IMR-90 (cell line): Measurements from ENCODE around the gene SLAMF1. TPM values are rescaled to one million over a fixed set of nuclear protein-coding genes. Genes with fewer than 3 reads are reported as not detected.

ENCODE experiments used
- ATAC-seq: fragments of 200-7000 bp; cut with Tn5 transposase; 2 replicates; pipeline ENCODE4 v1.9.1; 2020; ENCODE audit warnings: low read depth, mild to moderate bottlenecking, moderate library complexity
- BruUV-seq: library from RNA; stranded (reverse); fragments of 400-500 nt; replicated peaks from 2 replicates; lab custom pipeline; 2021; lab: Mats Ljungman, UMichigan
- CTCF ChIA-PET: fragments of 300-600 bp; formaldehyde crosslinking; extraction: SDS; loops from one replicate; lab custom pipeline; 2021; ENCODE audit warnings: antibody characterized with exemption; lab: Yijun Ruan, JAX
- POLR2A ChIA-PET: fragments of 300-600 bp; sonication (Branson Sonifier 250); formaldehyde crosslinking; loops from one replicate; lab custom pipeline; 2022; ENCODE audit warnings: antibody characterized with exemption; ENCODE audit not compliant: unreplicated experiment; lab: Charles Lee
- DNase-seq: peaks from one replicate; pipeline ENCODE4 v3.0.0; 2013
- H2AFZ ChIP-seq: replicated peaks from 2 replicates; pipeline ENCODE3; 2013; ENCODE audit warnings: low read length, mild to moderate bottlenecking; ENCODE audit not compliant: poor library complexity
- H2AK5ac ChIP-seq: 2 replicates; pipeline ENCODE4 v1.6.1; 2013; ENCODE audit warnings: low read depth, low read length, inconsistent platforms
- H2AK9ac ChIP-seq: replicated peaks from 2 replicates; pipeline ENCODE3; 2013; ENCODE audit warnings: mild to moderate bottlenecking, low read depth, low read length, moderate library complexity; ENCODE audit not compliant: poor library complexity
- H2BK120ac ChIP-seq: 2 replicates; pipeline ENCODE4 v1.6.1; 2013; ENCODE audit warnings: low read depth, low read length, inconsistent platforms
- H2BK15ac ChIP-seq: 3 replicates; pipeline ENCODE4 v1.6.1; 2013; ENCODE audit warnings: low read depth, low read length, inconsistent platforms
- H2BK20ac ChIP-seq: 2 replicates; pipeline ENCODE4 v1.6.1; 2013; ENCODE audit warnings: low read depth, mild to moderate bottlenecking, inconsistent platforms, low read length, moderate library complexity
- H2BK5ac ChIP-seq: 2 replicates; pipeline ENCODE4 v1.6.1; 2013; ENCODE audit warnings: mild to moderate bottlenecking, low read depth, low read length, inconsistent platforms; ENCODE audit not compliant: poor library complexity, severe bottlenecking
- H3K14ac ChIP-seq: replicated peaks from 2 replicates; pipeline ENCODE4 v1.6.1; 2013; ENCODE audit warnings: low read depth, low read length, inconsistent platforms
- H3K18ac ChIP-seq: 2 replicates; pipeline ENCODE4 v1.6.1; 2013; ENCODE audit warnings: low read depth, low read length, control low read depth
- H3K23ac ChIP-seq: 2 replicates; pipeline ENCODE4 v1.6.1; 2013; ENCODE audit warnings: low read depth, low read length, inconsistent platforms
- H3K27ac ChIP-seq: 2 replicates; pipeline ENCODE4 v1.5.1; 2013; ENCODE audit warnings: mild to moderate bottlenecking, control low read depth, low read length; ENCODE audit not compliant: insufficient read depth
- H3K27me3 ChIP-seq: 2 replicates; pipeline ENCODE4 v1.6.1; 2013; ENCODE audit warnings: low read length; ENCODE audit not compliant: control insufficient read depth, insufficient read depth
- H3K36me3 ChIP-seq: 2 replicates; pipeline ENCODE4 v1.6.1; 2013; ENCODE audit warnings: low read length, mixed read lengths; ENCODE audit not compliant: control insufficient read depth, insufficient read depth
- H3K4ac ChIP-seq: 2 replicates; pipeline ENCODE4 v1.6.1; 2013; ENCODE audit warnings: low read depth, low read length, inconsistent platforms
- H3K4me1 ChIP-seq: 2 replicates; pipeline ENCODE4 v1.6.1; 2013; ENCODE audit warnings: low read length, mixed read lengths; ENCODE audit not compliant: control insufficient read depth, insufficient read depth
- H3K4me2 ChIP-seq: 2 replicates; pipeline ENCODE4 v1.6.1; 2013; ENCODE audit warnings: low read depth, mild to moderate bottlenecking, control low read depth, low read length, moderate library complexity
- H3K4me3 ChIP-seq: 2 replicates; pipeline ENCODE4 v1.5.1; 2013; ENCODE audit warnings: low read depth, mild to moderate bottlenecking, control low read depth, low read length, moderate library complexity; ENCODE audit not compliant: insufficient read depth
- H3K56ac ChIP-seq: 2 replicates; pipeline ENCODE4 v1.6.1; 2013; ENCODE audit warnings: low read length, inconsistent platforms; ENCODE audit not compliant: insufficient read depth; ENCODE audit errors: extremely low read depth
- H3K79me1 ChIP-seq, 2 experiments: 2 replicates each; pipeline ENCODE4 v1.6.1; 2013; ENCODE audit warnings: low read length in 2 of 2, inconsistent platforms in 1 of 2, low read depth in 1 of 2
- H3K9ac ChIP-seq: 2 replicates; pipeline ENCODE4 v1.6.1; 2013; ENCODE audit warnings: low read depth, low read length, control low read depth
- H3K9me1 ChIP-seq: 2 replicates; pipeline ENCODE4 v1.6.1; 2013; ENCODE audit warnings: low read length, inconsistent platforms; ENCODE audit not compliant: insufficient read depth
- H3K9me3 ChIP-seq: 2 replicates; pipeline ENCODE4 v1.6.1; 2013; ENCODE audit warnings: low read length; ENCODE audit not compliant: control insufficient read depth, insufficient read depth
- H4K20me1 ChIP-seq: 2 replicates; pipeline ENCODE4 v1.6.1; 2013; ENCODE audit warnings: low read length, inconsistent platforms; ENCODE audit not compliant: insufficient read depth
- H4K5ac ChIP-seq: 2 replicates; pipeline ENCODE4 v1.6.1; 2013; ENCODE audit warnings: mild to moderate bottlenecking, low read depth, low read length, control low read depth
- H4K8ac ChIP-seq, 2 experiments: 2 replicates each; pipeline ENCODE4 v1.6.1; 2013; ENCODE audit warnings: low read depth in 2 of 2, low read length in 2 of 2, control low read depth in 1 of 2, inconsistent platforms in 1 of 2
- H4K91ac ChIP-seq: 2 replicates; pipeline ENCODE4 v1.6.1; 2013; ENCODE audit warnings: low read depth, low read length, inconsistent platforms; ENCODE audit not compliant: insufficient read depth
- BHLHE40 ChIP-seq: fragments of 150-350 bp; IDR thresholded peaks from 2 replicates; pipeline ENCODE4 v1.6.1; 2016; ENCODE audit warnings: mild to moderate bottlenecking, low read depth, low read length
- CEBPB ChIP-seq: IDR thresholded peaks from 2 replicates; pipeline ENCODE4 v1.6.1; 2012; ENCODE audit warnings: low read depth, low read length, improper control_type of control experiment
- CHD1 ChIP-seq: IDR thresholded peaks from 2 replicates; pipeline ENCODE4 v1.6.1; 2012; ENCODE audit warnings: low read depth, low read length, improper control_type of control experiment
- CTCF ChIP-seq: conservative IDR thresholded peaks from 2 replicates; pipeline ENCODE4 v1.5.1; 2012; ENCODE audit warnings: mild to moderate bottlenecking, low read depth, low read length, improper control_type of control experiment
- ELK1 ChIP-seq: fragments of 150-350 bp; IDR thresholded peaks from 2 replicates; pipeline ENCODE4 v1.6.1; 2016; ENCODE audit warnings: low read depth, mild to moderate bottlenecking, low read length, moderate library complexity, borderline replicate concordance
- FOS ChIP-seq: fragments of 150-350 bp; IDR thresholded peaks from 2 replicates; pipeline ENCODE4 v1.6.1; 2016; ENCODE audit warnings: low read depth, low read length
- MAFK ChIP-seq: IDR thresholded peaks from 2 replicates; pipeline ENCODE4 v1.6.1; 2012; ENCODE audit warnings: low read depth, low read length, improper control_type of control experiment
- MAZ ChIP-seq: IDR thresholded peaks from 2 replicates; pipeline ENCODE4 v1.6.1; 2012; ENCODE audit warnings: low read depth, mild to moderate bottlenecking, low read length, improper control_type of control experiment, moderate library complexity, borderline replicate concordance
- MXI1 ChIP-seq: IDR thresholded peaks from 2 replicates; pipeline ENCODE4 v1.6.1; 2012; ENCODE audit warnings: low read depth, mild to moderate bottlenecking, low read length, moderate library complexity, borderline replicate concordance
- NFE2L2 ChIP-seq: fragments of 150-350 bp; IDR thresholded peaks from 2 replicates; pipeline ENCODE4 v1.6.1; 2016; ENCODE audit warnings: low read depth, mild to moderate bottlenecking, low read length
- POLR2A ChIP-seq: IDR thresholded peaks from 2 replicates; pipeline ENCODE4 v1.6.1; 2012; ENCODE audit warnings: mild to moderate bottlenecking, low read depth, low read length
- RAD21 ChIP-seq: IDR thresholded peaks from 2 replicates; pipeline ENCODE4 v1.6.1; 2012; ENCODE audit warnings: low read length, improper control_type of control experiment
- RCOR1 ChIP-seq: IDR thresholded peaks from 2 replicates; pipeline ENCODE4 v1.6.1; 2012; ENCODE audit warnings: mild to moderate bottlenecking, low read length, improper control_type of control experiment; ENCODE audit not compliant: insufficient replicate concordance
- RFX5 ChIP-seq: IDR thresholded peaks from 2 replicates; pipeline ENCODE4 v1.8.0; 2012; ENCODE audit warnings: low read depth, mild to moderate bottlenecking, low read length, moderate library complexity
- SMC3 ChIP-seq: fragments of 150-350 bp; IDR thresholded peaks from 2 replicates; pipeline ENCODE4 v1.6.1; 2016; ENCODE audit warnings: low read depth, mild to moderate bottlenecking, antibody characterized with exemption, low read length, moderate library complexity
- USF2 ChIP-seq: fragments of 150-350 bp; IDR thresholded peaks from 2 replicates; pipeline ENCODE4 v1.6.1; 2017; ENCODE audit warnings: mild to moderate bottlenecking, antibody characterized with exemption, low read length, low read depth
- WGBS, 2 experiments: methylation state at CpG; one replicate each; pipeline versions ENCODE4 v1.1.5 to v1.1.7; 2013; ENCODE audit warnings: missing lambda C conversion rate in 2 of 2; ENCODE audit not compliant: insufficient read length in 1 of 2; ENCODE audit errors: extremely low coverage in 2 of 2; 5-methylcytosine and 5-hydroxymethylcytosine counted together
- dilution Hi-C: fragments of 300-500 bp; cut with HindIII; formaldehyde crosslinking; loops from one replicate; pipeline ENCODE4 v1.14.3; 2018; ENCODE audit warnings: low sequenced_read_pairs; ENCODE audit not compliant: unreplicated experiment
- in situ Hi-C: fragments of 300-500 bp; cut with MboI; formaldehyde crosslinking; loops from 3 replicates; pipeline ENCODE4 v1.14.3; 2019; ENCODE audit warnings: low sequenced_read_pairs, inconsistent platforms, mixed read lengths
- intact Hi-C: fragments of 100-400 bp; cut with micrococcal nuclease; formaldehyde crosslinking; loops from 2 replicates; pipeline ENCODE4 v1.10.0; 2022
- polyA plus RNA-seq, 3 experiments: library from polyadenylated mRNA; depleted of rRNA; stranded (reverse); fragments of >200 nt; gene quantifications; 2 replicates each; pipeline ENCODE4 v1.2.3, GENCODE V29; 2012; ENCODE audit warnings: low replicate concordance in 1 of 3
- total RNA-seq: library from RNA; depleted of rRNA; stranded (reverse); fragments of >200 nt; gene quantifications from 2 replicates; pipeline ENCODE4 v1.2.3, GENCODE V29; 2012

Gene SLAMF1
- total and polyA plus RNA-seq, 2 of the 4 experiments (the other 2 are of a cell fraction), result not detected

DNA sequence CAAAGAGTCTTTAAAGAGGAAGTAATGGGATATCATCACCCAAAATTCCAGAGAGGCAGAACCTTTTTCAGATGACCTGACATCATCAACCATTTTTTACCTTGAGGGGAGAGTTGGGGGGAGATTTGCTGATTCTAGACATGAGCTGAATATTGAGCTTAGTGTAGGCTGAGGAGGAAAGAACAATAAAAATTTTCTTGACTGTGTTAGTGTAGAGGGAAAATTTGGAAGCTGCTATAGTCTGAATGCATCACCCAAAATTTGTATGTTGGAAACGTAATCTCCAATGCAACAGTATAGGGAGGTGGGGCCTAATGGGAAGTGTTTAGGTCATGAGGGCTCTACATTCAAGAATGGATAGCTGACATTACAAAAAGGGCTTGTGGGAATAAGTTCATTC is 49.8 kb downstream of the SLAMF1 start:
- no peak for DNase-seq
- in situ Hi-C loops, result no loop called here
- no CpG with 5 or more reads among the region's 1 CpG for WGBS, 2 experiments

More for the DNA sequence above, 49.8 kb downstream of the SLAMF1 start:
- H2BK20ac ChIP-seq, result no peak overlapping the region
- ChIA-PET POLR2A (no interaction called here), CTCF (no interaction called here)
- no peak overlapping the region for H2AFZ ChIP-seq
- no peaks in the 10 kb centered on the region for H3K4me1 ChIP-seq
- no peak overlapping the region for H2BK120ac ChIP-seq
- no peak overlapping the region for H3K23ac ChIP-seq
- H2AK9ac ChIP-seq, result no peak overlapping the region
- dilution Hi-C loops, result no loop called here
- H4K5ac ChIP-seq, result no peak overlapping the region
- no peak overlapping the region for H3K4me2 ChIP-seq
- no peak overlapping the region for H3K18ac ChIP-seq
- no peak overlapping the region for H4K91ac ChIP-seq
- intact Hi-C loops, result no loop called here
- no peaks in the 10 kb centered on the region for H3K79me1 ChIP-seq
- H3K4ac ChIP-seq, result no peak overlapping the region
- H3K56ac ChIP-seq, result no peak overlapping the region
- no peak for TF ChIP-seq MXI1
- TF ChIP-seq POLR2A, result no peak
- no peak for TF ChIP-seq CHD1
- TF ChIP-seq NFE2L2, result no peak
- no peak for TF ChIP-seq ELK1
- TF ChIP-seq RAD21, result no peak
- TF ChIP-seq USF2, result no peak
- TF ChIP-seq CEBPB, result no peak
- TF ChIP-seq SMC3, result no peak
- no peak for TF ChIP-seq MAFK
- TF ChIP-seq RFX5, result no peak
- TF ChIP-seq RCOR1, result no peak
- TF ChIP-seq BHLHE40, result no peak
- TF ChIP-seq CTCF, result no peak
- TF ChIP-seq MAZ, result no peak
- TF ChIP-seq FOS, result no peak
- no TSS peak for BruUV-seq
- no peak overlapping the region for H4K8ac ChIP-seq
- H2BK5ac ChIP-seq, result no peak overlapping the region
- H3K27ac ChIP-seq, result no peak overlapping the region
- no peaks in the 10 kb centered on the region for H3K9me3 ChIP-seq
- H3K27me3 ChIP-seq, result no peaks in the 10 kb centered on the region
- no peak overlapping the region for H3K4me3 ChIP-seq
- no peaks in the 10 kb centered on the region for H4K20me1 ChIP-seq
- no peak overlapping the region for H2BK15ac ChIP-seq
- H3K36me3 ChIP-seq, result no peaks in the 10 kb centered on the region
- no peak overlapping the region for H2AK5ac ChIP-seq
- ATAC-seq, result no peak
- no peak overlapping the region for H3K9ac ChIP-seq
- no peaks in the 10 kb centered on the region for H3K9me1 ChIP-seq
- H3K14ac ChIP-seq, result no peak overlapping the region
